Measurements from ENCODE around the gene SMYD3. TPM values are rescaled to one million over a fixed set of nuclear protein-coding genes. Genes with fewer than 3 reads are reported as not detected.

Gene SMYD3
- total and polyA plus RNA-seq, 2 of the 4 experiments (the other 2 are of a cell fraction): 26.5 to 37.6 TPM

DNA sequence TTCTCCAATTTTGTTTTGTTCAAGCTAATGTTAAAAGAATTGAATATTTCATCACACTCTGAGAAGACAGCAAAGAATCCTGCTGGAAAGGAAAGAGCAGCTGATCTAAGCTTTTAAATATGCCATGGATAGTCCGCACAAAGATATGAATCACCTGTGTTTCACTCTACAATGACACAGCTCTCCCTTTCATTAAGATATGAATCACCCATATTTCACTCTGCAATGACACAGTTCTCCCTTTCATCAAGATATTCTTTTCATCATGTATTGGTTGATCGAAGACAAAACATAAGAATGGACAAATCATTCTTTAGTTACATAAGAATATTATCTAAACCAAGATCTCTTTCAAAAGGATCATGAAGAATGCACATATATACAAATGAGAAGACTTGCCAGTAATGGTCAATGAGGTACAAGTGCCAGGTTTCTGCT is 367.3 kb downstream of the SMYD3 start:
- intact Hi-C loops (cut with micrococcal nuclease): no loop called here
- H3K23ac ChIP-seq (ENCODE audit: low read depth, low read length): no peak overlapping the region
- ChIA-PET CTCF (no interaction called here), POLR2A (ENCODE audit: unreplicated experiment) (no interaction called here)
- H3K4ac ChIP-seq (ENCODE audit: low read depth, low read length): peak overlapping the region; percentile 53; the same call in 1 of the 2 replicates
- no TSS peak for BruUV-seq (replicated peaks)
- H4K5ac ChIP-seq (ENCODE audit: low read depth, low read length): peak overlapping the region; percentile 57; the same call in 1 of the 2 replicates
- in situ Hi-C loops (cut with MboI; ENCODE audit: low sequenced_read_pairs): no loop called here
- peaks cover 17% of the 10 kb centered on the region; the same call in 1 of the 2 replicates for H3K9me1 ChIP-seq (ENCODE audit: insufficient read depth, low read length)
- H3K9me3 ChIP-seq (ENCODE audit: control insufficient read depth, insufficient read depth, low read length): no peaks in the 10 kb centered on the region
- peak overlapping the region; percentile 85; the same call in 1 of the 2 replicates for H2BK20ac ChIP-seq (ENCODE audit: low read depth, low read length)
- ATAC-seq (ENCODE audit: low read depth) (peak; percentile 63), DNase-seq (peak; percentile 93)
- TF ChIP-seq USF2 (IDR thresholded peaks at IDR 0.05; ENCODE audit: low read depth, low read length) (no peak), MAZ (IDR thresholded peaks at IDR 0.05; ENCODE audit: borderline replicate concordance, low read depth, low read length) (no peak), RAD21 (IDR thresholded peaks at IDR 0.05; ENCODE audit: low read length) (no peak), MAFK (IDR thresholded peaks at IDR 0.05; ENCODE audit: low read depth, low read length) (peak; percentile 38; the same call in 1 of the 2 replicates), CTCF (conservative IDR thresholded peaks at IDR 0.05; ENCODE audit: low read depth, low read length) (no peak), CEBPB (IDR thresholded peaks at IDR 0.05; ENCODE audit: low read depth, low read length) (peak; percentile 88), RCOR1 (IDR thresholded peaks at IDR 0.05; ENCODE audit: insufficient replicate concordance, low read length) (no peak), SMC3 (IDR thresholded peaks at IDR 0.05; ENCODE audit: low read depth, low read length) (no peak), POLR2A (IDR thresholded peaks at IDR 0.05; ENCODE audit: low read depth, low read length) (no peak), CHD1 (IDR thresholded peaks at IDR 0.05; ENCODE audit: low read depth, low read length) (no peak), NFE2L2 (IDR thresholded peaks at IDR 0.05; ENCODE audit: low read depth, low read length) (peak; percentile 80), FOS (IDR thresholded peaks at IDR 0.05; ENCODE audit: low read depth, low read length) (peak; percentile 84), MXI1 (IDR thresholded peaks at IDR 0.05; ENCODE audit: borderline replicate concordance, low read depth, low read length) (no peak), RFX5 (IDR thresholded peaks at IDR 0.05; ENCODE audit: low read depth, low read length) (no peak; the same call in 1 of the 2 replicates), BHLHE40 (IDR thresholded peaks at IDR 0.05; ENCODE audit: low read depth, low read length) (peak; percentile 52; the same call in 1 of the 2 replicates)
- TF ChIP-seq, protein P1, sequence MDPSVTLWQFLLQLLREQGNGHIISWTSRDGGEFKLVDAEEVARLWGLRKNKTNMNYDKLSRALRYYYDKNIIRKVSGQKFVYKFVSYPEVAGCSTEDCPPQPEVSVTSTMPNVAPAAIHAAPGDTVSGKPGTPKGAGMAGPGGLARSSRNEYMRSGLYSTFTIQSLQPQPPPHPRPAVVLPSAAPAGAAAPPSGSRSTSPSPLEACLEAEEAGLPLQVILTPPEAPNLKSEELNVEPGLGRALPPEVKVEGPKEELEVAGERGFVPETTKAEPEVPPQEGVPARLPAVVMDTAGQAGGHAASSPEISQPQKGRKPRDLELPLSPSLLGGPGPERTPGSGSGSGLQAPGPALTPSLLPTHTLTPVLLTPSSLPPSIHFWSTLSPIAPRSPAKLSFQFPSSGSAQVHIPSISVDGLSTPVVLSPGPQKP (IDR thresholded peaks at IDR 0.05; ENCODE audit: borderline replicate concordance, low read depth, low read length): no peak
- peak overlapping the region; percentile 1; the same call in 1 of the 2 replicates for H3K4me2 ChIP-seq (ENCODE audit: low read depth, low read length)
- no peaks in the 10 kb centered on the region for H4K20me1 ChIP-seq (ENCODE audit: insufficient read depth, low read length)
- H3K36me3 ChIP-seq (ENCODE audit: control insufficient read depth, insufficient read depth, low read length): no peaks in the 10 kb centered on the region
- peak overlapping the region; percentile 64; the same call in 1 of the 3 replicates for H2BK15ac ChIP-seq (ENCODE audit: low read depth, low read length)
- no peak overlapping the region for H3K56ac ChIP-seq (ENCODE audit: extremely low read depth, insufficient read depth, low read length)
- H3K14ac ChIP-seq (replicated peaks; ENCODE audit: low read depth, low read length): no peak overlapping the region
- H3K4me1 ChIP-seq (ENCODE audit: control insufficient read depth, insufficient read depth, low read length): peaks cover 13% of the 10 kb centered on the region
- H3K9ac ChIP-seq (ENCODE audit: low read depth, low read length): no peak overlapping the region
- H2AFZ ChIP-seq (replicated peaks; ENCODE audit: low read length, poor library complexity): no peak overlapping the region
- dilution Hi-C loops (cut with HindIII; ENCODE audit: low sequenced_read_pairs, unreplicated experiment): no loop called here
- H4K8ac ChIP-seq (ENCODE audit: low read depth in 2 of 2, low read length in 2 of 2): peak overlapping the region in 1 of 2 experiments; percentile 26; a peak in 1 of 4 replicates
- H3K79me1 ChIP-seq (ENCODE audit: low read depth in 1 of 2, low read length in 2 of 2): peaks cover 4 to 7% of the 10 kb centered on the region in 2 experiments; a peak in 3 of 4 replicates
- whole genome bisulfite sequencing, 2 experiments (ENCODE audit: extremely low coverage in 2 of 2, insufficient read length in 1 of 2): no CpG with 5 or more reads among the region's 2 CpGs
- no peak overlapping the region for H2AK9ac ChIP-seq (replicated peaks; ENCODE audit: low read depth, low read length, poor library complexity)
- peak overlapping the region; percentile 50; the same call in 1 of the 2 replicates for H2AK5ac ChIP-seq (ENCODE audit: low read depth, low read length)
- H2BK120ac ChIP-seq (ENCODE audit: low read depth, low read length): peak overlapping the region; percentile 60; the same call in 1 of the 2 replicates
- H3K27ac ChIP-seq (ENCODE audit: insufficient read depth, low read length): no peak overlapping the region; the same call in 1 of the 2 replicates
- H2BK5ac ChIP-seq (ENCODE audit: low read depth, low read length, poor library complexity, severe bottlenecking): peak overlapping the region; percentile 55
- no peaks in the 10 kb centered on the region for H3K27me3 ChIP-seq (ENCODE audit: control insufficient read depth, insufficient read depth, low read length)
- H3K18ac ChIP-seq (ENCODE audit: low read depth, low read length): peak overlapping the region; percentile 37; the same call in 1 of the 2 replicates
- peak overlapping the region; percentile 45 for H4K91ac ChIP-seq (ENCODE audit: insufficient read depth, low read depth, low read length)
- no peak overlapping the region for H3K4me3 ChIP-seq (ENCODE audit: insufficient read depth, low read depth, low read length)
